ENCODE measurements around the gene KIF6. TPM values are rescaled to one million over a fixed set of nuclear protein-coding genes. Genes with fewer than 3 reads are reported as not detected.
"Not testable (repeated sequence)": the region's sequence is repeated elsewhere in the genome, so short reads cannot be mapped to it uniquely, and the experiment has no call there.

Gene KIF6
- total RNA-seq, 4 donors from 2014 or later, result 0.10 to 0.61 (median 0.13) TPM; not detected in 1

- DNase-seq (ENCODE audit: low spot score in 2 of 2), result no peak
- H3K4me3 ChIP-seq (ENCODE audit: low read depth, poor library complexity, severe bottlenecking), result no peak overlapping the region
- intact Hi-C loops (cut with DNase I; ENCODE audit: low total_unique reads), result no loop called here
- 61 to 80% methylated on average over 3 of the region's 3 CpGs for WGBS, 2 donors
- TF ChIP-seq POLR2A (IDR thresholded peaks at IDR 0.05), result no peak
- no peak for TF ChIP-seq CTCF (IDR thresholded peaks at IDR 0.05)
Measured at GRCh38 chr6:39507331-39507998, 217.7 kb downstream of the KIF6 start.

- H3K4me3 ChIP-seq (ENCODE audit: low read depth, poor library complexity, severe bottlenecking); intact Hi-C loops (cut with DNase I; ENCODE audit: low total_unique reads); DNase-seq (ENCODE audit: low spot score in 2 of 2): not testable (repeated sequence)
- 90 to 91% methylated on average over 3 of the region's 3 CpGs for WGBS, 2 donors
Measured at GRCh38 chr6:39502362-39502955, 222.7 kb downstream of the KIF6 start.

- TF ChIP-seq CTCF (IDR thresholded peaks at IDR 0.05), result no peak
- TF ChIP-seq POLR2A (IDR thresholded peaks at IDR 0.05), result no peak
- no peak overlapping the region for H3K4me3 ChIP-seq (ENCODE audit: low read depth, poor library complexity, severe bottlenecking)
- DNase-seq (ENCODE audit: low spot score in 2 of 2), result no peak
- intact Hi-C loops (cut with DNase I; ENCODE audit: low total_unique reads), result no loop called here
Measured at GRCh38 chr6:39499053-39499452, 226.2 kb downstream of the KIF6 start.

GRCh38 chr6:39498096-39498495 lies 227.1 kb downstream of the KIF6 start:
- intact Hi-C loops (cut with DNase I; ENCODE audit: low total_unique reads), result no loop called here
- no peak overlapping the region for H3K4me3 ChIP-seq (ENCODE audit: low read depth, poor library complexity, severe bottlenecking)
- 77 to 78% methylated on average over 2 of the region's 2 CpGs for WGBS, 2 donors
- TF ChIP-seq CTCF (IDR thresholded peaks at IDR 0.05) (no peak), POLR2A (IDR thresholded peaks at IDR 0.05) (no peak)
- DNase-seq (ENCODE audit: low spot score in 2 of 2), result no peak

- H3K4me3 ChIP-seq (ENCODE audit: low read depth, poor library complexity, severe bottlenecking), result no peak overlapping the region
- intact Hi-C loops (cut with DNase I; ENCODE audit: low total_unique reads), result loop anchor here (2.0 kb wide), 1 partner anchor 28 kb away; no protein-coding TSS in a partner anchor
- 30 to 31% methylated on average over 6 of the region's 6 CpGs for WGBS, 2 donors
- no peak for TF ChIP-seq POLR2A (IDR thresholded peaks at IDR 0.05)
- peak in 1 of 2 donors; percentile 16 for DNase-seq (ENCODE audit: low spot score in 2 of 2)
Measured at GRCh38 chr6:39496915-39497314, 228.3 kb downstream of the KIF6 start.

GRCh38 chr6:39496456-39496855 lies 228.8 kb downstream of the KIF6 start:
- DNase-seq (ENCODE audit: low spot score in 2 of 2), result no peak
- intact Hi-C loops (cut with DNase I; ENCODE audit: low total_unique reads), result loop anchor here (2.0 kb wide), 1 partner anchor 28 kb away; no protein-coding TSS in a partner anchor
- 53 to 63% methylated on average over 2 of the region's 2 CpGs for WGBS, 2 donors
- no peak overlapping the region for H3K4me3 ChIP-seq (ENCODE audit: low read depth, poor library complexity, severe bottlenecking)
- TF ChIP-seq POLR2A (IDR thresholded peaks at IDR 0.05), result no peak
- no peak for TF ChIP-seq CTCF (IDR thresholded peaks at IDR 0.05)
